ENCODE data around the gene FMN1.
"Not testable (repeated sequence)": the region's sequence is repeated elsewhere in the genome, so short reads cannot be mapped to it uniquely, and the experiment has no call there.

FMN1 gene

DNA sequence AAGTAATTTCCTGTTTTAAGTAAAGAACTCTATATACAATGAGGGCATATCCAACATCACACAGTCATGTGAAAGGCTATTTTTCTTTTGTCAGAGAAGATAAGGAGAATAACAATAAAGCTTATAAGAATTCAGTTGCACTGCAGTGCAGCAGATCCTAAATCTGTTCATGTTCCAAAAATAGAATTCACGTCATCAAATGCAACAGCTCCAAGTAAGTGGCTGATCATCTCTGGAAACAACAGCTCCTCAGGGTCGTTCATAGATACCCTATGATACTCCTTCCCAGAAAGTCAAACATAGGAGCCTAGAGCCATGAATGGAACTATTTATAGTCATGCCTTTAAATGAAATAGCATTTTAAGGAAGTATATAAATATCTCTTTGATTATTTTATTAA is 100.2 kb downstream of the FMN1 start:
- peak; percentile 12 for DNase-seq (ENCODE audit: low spot score)

GRCh38 chr15:33093222-33093621 is 101.3 kb downstream of the FMN1 start:
- DNase-seq (ENCODE audit: low spot score), result no peak

GRCh38 chr15:33091983-33092693 is 102.4 kb downstream of the FMN1 start:
- no peak for DNase-seq (ENCODE audit: low spot score)

DNA sequence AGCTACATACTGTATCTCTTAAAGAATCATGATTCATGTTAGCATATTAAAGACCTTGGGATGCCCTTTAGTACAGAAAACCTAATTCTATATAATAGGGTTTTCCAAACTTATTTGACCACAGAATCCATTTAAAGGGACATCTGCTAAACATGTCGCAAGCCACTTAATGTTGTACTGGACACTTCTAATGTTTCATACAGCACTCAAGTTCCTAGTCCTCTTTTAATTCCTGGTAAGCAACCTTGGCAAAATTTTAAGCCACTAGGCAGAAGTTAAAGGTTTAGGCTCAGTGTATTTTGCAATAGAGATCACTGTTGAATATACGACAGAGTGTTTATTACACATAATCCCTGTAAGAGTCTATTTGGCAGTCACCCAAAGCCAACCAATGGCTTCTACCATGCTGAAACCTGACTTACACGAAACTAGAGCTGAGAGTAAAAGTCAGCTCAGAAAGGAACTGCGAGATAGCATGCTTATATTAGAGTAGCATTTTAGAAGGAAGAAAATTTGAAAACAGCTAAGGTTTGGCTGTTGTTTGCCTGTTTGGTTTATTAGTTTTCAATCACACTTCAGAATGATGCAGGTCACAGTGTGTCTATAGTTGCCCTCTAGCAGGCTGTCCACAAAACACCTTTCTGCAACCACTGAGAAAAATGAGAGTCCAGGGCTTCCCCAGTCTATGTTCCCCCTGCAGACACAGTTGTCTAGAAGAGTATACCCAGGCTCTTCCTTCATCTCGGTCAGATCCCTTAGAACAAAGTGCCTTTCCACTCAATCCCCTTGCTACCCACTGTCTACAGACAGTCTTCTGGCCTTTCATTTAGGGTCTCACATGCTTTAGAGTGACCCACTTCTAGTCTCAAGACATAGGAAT is 104.4 kb downstream of the FMN1 start:
- peak; percentile 20 for DNase-seq (ENCODE audit: low spot score)

- no peak for DNase-seq (ENCODE audit: low spot score)
Observed at GRCh38 chr15:33089165-33089877, 105.2 kb downstream of the FMN1 start.

DNA sequence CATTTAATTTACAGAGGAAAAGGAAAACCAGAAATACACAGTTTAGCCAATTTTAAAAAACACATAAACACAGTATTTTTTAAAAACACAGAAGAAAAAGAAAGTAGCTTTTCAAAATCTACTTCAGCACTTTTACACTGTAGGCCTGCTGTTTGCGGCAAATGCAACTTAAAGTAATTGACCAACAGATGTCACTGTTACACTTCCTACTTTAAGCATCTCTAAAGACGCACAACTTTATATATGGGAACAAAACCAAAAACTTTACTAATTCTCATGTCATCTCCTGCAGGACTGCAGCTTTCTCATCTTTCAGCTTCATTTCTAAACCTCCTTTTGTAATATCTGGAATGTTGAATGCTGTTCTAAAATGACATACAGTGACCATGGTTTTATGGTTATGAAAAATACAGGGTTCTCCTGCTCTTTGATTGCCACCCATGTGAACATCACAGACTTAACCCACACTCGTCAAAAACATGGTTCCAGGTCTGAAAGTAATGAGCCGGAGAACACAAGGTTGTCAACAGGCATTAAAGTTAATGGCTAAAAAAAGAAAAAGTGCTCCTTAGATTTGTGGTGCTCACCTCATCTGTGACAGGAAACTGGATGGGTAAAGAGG is 107.9 kb downstream of the FMN1 start:
- DNase-seq (ENCODE audit: low spot score), result peak; percentile 28

DNA sequence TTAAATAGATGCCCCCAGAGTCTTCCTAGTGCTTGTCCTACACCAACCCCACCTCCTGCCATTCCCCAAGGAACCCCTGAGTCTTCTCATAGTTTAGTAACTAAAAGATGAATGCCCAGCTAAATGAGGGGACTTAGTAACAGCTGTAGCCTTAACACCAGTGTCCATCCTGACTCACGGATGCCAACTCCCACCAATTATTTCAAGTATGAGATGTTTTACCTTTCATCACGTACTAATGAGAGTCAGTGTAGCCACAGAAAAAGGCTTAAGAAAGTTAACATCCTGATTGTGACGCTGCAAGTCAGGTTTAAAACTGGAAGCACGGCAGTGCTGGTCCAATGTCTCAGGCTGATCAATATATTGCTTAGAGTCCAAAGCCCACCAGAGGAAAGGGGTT is 109.9 kb downstream of the FMN1 start:
- DNase-seq (ENCODE audit: low spot score), result no peak

- no peak for DNase-seq (ENCODE audit: low spot score)
Observed at GRCh38 chr15:33083232-33084081, 111.1 kb downstream of the FMN1 start.

DNA sequence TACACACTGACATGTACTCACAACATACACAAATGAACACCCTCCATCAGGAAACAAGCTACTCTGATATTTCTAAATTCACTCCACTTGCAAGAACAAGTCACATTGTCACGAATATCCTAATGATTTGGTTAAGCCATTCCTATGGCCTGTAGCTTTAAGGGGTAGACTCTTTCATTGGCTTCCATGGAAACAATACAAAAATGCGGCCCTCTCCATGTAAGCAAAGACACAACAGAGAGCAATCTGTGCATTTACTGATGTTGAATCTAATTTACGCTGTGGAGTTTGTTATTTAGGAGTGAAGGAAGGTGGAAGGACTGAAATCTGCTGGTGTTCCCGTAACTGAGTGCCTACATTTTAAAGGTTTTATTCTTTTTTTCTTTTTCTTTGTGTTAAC is 114.5 kb downstream of the FMN1 start:
- no peak for DNase-seq (ENCODE audit: low spot score)

- DNase-seq (ENCODE audit: low spot score), result no peak
Observed at GRCh38 chr15:33078607-33079006, 115.9 kb downstream of the FMN1 start.

DNA sequence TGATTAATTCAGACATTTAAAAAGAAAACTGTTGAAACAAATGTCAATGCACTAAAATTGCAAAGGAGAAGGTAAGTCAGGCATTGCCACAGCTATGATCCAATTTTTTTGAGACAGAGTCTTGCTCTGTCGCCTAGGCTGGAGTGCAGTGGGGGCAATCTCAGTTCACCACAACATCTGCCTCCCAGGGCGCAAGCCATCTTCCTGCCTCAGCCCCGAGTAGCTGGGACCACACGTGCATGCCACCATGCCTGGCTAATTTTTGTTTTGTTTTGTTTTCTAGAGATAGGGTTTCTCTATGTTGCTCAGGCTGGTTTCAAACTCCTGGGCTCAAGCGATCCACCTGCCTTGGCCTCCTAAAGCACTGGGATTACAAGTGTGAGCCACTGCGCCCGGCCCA is 117.6 kb downstream of the FMN1 start:
- no peak for DNase-seq (ENCODE audit: low spot score)

DNA sequence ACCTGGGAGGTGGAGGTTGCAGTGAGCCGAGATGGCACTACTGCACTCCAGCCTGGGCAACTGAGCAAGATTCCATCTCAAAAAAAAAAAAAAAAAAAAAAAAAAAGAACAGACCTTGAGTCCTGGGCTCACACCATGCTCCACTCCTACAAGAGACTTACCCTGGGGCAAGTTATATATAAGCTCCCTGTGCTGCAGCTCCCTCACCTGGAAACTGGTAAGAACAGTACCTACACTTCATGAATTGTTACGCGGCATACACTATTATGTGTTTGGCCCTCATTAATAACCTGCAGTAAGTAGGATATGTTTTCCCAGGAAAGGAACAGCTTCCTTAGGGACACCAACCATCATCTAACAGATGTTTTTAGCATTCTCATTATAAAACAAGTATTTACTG is 119.6 kb downstream of the FMN1 start:
- DNase-seq (ENCODE audit: low spot score), result no peak

DNA sequence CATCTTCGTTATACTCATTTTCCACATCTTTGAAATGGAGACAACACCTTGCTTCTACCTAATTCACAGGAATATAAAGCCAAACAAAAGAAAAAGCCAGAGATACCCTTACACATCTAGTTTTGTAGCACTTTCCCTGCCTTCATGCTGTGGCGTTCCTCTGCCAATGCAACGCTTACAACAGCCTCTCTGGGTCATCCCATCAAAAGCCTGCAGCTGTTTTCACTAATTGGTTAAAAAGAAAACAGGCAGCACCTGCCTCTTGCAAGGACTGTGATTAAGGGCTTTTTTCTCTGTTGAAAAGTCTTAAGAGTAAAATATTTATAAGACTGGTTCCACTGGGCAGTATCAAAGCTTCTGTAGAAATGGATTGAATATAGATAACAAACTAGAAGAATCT is 120.3 kb downstream of the FMN1 start:
- no peak for DNase-seq (ENCODE audit: low spot score)

- DNase-seq (ENCODE audit: low spot score), result no peak
Observed at GRCh38 chr15:33071451-33071850, 123.1 kb downstream of the FMN1 start.

- not testable (repeated sequence) for DNase-seq (ENCODE audit: low spot score)
Observed at GRCh38 chr15:33069903-33070302, 124.6 kb downstream of the FMN1 start.

- DNase-seq (ENCODE audit: low spot score), result no peak
Observed at GRCh38 chr15:33069161-33069560, 125.4 kb downstream of the FMN1 start.

- DNase-seq (ENCODE audit: low spot score), result peak; percentile 32
Observed at GRCh38 chr15:33068511-33068990, 126.0 kb downstream of the FMN1 start.

GRCh38 chr15:33068007-33068481 is 126.5 kb downstream of the FMN1 start:
- DNase-seq (ENCODE audit: low spot score), result no peak

- DNase-seq (ENCODE audit: low spot score), result peak; percentile 28
Observed at GRCh38 chr15:33067456-33067855, 127.1 kb downstream of the FMN1 start.

- DNase-seq (ENCODE audit: low spot score), result no peak
Observed at GRCh38 chr15:33066584-33066983, 127.9 kb downstream of the FMN1 start.

- DNase-seq (ENCODE audit: low spot score), result peak; percentile 60
Observed at GRCh38 chr15:33064878-33065277, 129.6 kb downstream of the FMN1 start.

Measured in AG08396 (cell line).